GM18499 (cell line): Measurements from ENCODE around the gene NRIP1.
"Not testable (repeated sequence)": the region's sequence is repeated elsewhere in the genome, so short reads cannot be mapped to it uniquely, and the experiment has no call there.

Experiments
- ATAC-seq: cut with Tn5 transposase; IDR thresholded peaks from one replicate; pipeline ENCODE4 v1.9.1; 2021; ENCODE audit warnings: moderate number of reproducible peaks; ENCODE audit not compliant: insufficient read depth, unreplicated experiment

Gene NRIP1

GRCh38 chr21:15039607-15040299 is 25.0 kb downstream of the NRIP1 start:
- no peak for ATAC-seq

GRCh38 chr21:15037900-15038293 is 26.9 kb downstream of the NRIP1 start:
- ATAC-seq, result no peak

GRCh38 chr21:15037095-15037899 is 27.5 kb downstream of the NRIP1 start:
- no peak for ATAC-seq

- ATAC-seq, result no peak
Measured at GRCh38 chr21:15036189-15036588, 28.6 kb downstream of the NRIP1 start.

- no peak for ATAC-seq
Measured at GRCh38 chr21:15034126-15034853, 30.5 kb downstream of the NRIP1 start.

GRCh38 chr21:15031790-15032357 is 32.9 kb downstream of the NRIP1 start:
- no peak for ATAC-seq

- not testable (repeated sequence) for ATAC-seq
Measured at GRCh38 chr21:15031362-15031761, 33.4 kb downstream of the NRIP1 start.

- not testable (repeated sequence) for ATAC-seq
Measured at GRCh38 chr21:15030861-15031260, 33.9 kb downstream of the NRIP1 start.

GRCh38 chr21:15029077-15029476 is 35.7 kb downstream of the NRIP1 start:
- no peak for ATAC-seq

- ATAC-seq, result no peak
Measured at GRCh38 chr21:15028186-15028585, 36.6 kb downstream of the NRIP1 start.

GRCh38 chr21:15027056-15027455 is 37.7 kb downstream of the NRIP1 start:
- ATAC-seq, result no peak

GRCh38 chr21:15026370-15026769 is 38.4 kb downstream of the NRIP1 start:
- ATAC-seq, result no peak

- ATAC-seq, result no peak
Measured at GRCh38 chr21:15023776-15024175, 41.0 kb downstream of the NRIP1 start.

- ATAC-seq, result no peak
Measured at GRCh38 chr21:15022608-15023261, 42.1 kb downstream of the NRIP1 start.

- no peak for ATAC-seq
Measured at GRCh38 chr21:15020797-15021196, 44.0 kb downstream of the NRIP1 start.

- no peak for ATAC-seq
Measured at GRCh38 chr21:15018382-15018781, 46.4 kb downstream of the NRIP1 start.

GRCh38 chr21:15015622-15016471 is 49.0 kb downstream of the NRIP1 start:
- no peak for ATAC-seq

- ATAC-seq, result no peak
Measured at GRCh38 chr21:15014221-15014620, 50.6 kb downstream of the NRIP1 start.

- no peak for ATAC-seq
Measured at GRCh38 chr21:15011967-15012366, 52.8 kb downstream of the NRIP1 start.
